HG02798 (cell line): ENCODE results near the gene SCML2.
"Not testable (repeated sequence)": the region's sequence is repeated elsewhere in the genome, so short reads cannot be mapped to it uniquely, and the experiment has no call there.

Experiments used
- ATAC-seq: cut with Tn5 transposase; IDR thresholded peaks from one replicate; pipeline ENCODE4 v1.9.1; 2021; ENCODE audit warnings: mild to moderate bottlenecking; ENCODE audit not compliant: unreplicated experiment, poor library complexity

Gene SCML2

GRCh38 chrX:18354369-18355223, at the start of gene SCML2:
Gene SCML2 (minus strand): TSS chrX:18354688. CDS start chrX:18334071, 20,617 bp downstream.
- ATAC-seq = peak; percentile 59

GRCh38 chrX:18401848-18402213, 47.3 kb upstream of the SCML2 start:
- ATAC-seq = no peak

DNA sequence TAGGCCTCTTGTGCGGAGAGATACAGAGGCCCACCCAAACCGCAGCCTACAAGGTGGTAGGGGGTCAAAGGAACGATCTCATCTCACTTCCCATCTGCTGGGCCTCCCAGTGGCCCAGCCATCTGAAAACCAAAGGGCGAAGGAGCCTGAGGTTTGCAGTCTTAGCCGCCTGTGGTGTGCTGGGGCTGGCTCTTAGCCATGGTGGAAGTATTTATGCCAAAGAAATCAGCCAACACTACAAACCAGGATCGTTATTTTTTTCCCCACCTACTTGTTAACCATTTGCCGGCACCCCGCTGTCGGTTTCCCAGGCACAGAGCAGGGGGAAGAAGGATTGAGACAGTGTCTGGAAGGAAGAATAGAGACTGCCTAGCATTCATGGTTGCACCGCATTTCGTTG, 40.0 kb upstream of the SCML2 start:
- no peak for ATAC-seq

GRCh38 chrX:18390941-18391538, 36.6 kb upstream of the SCML2 start:
- peak; percentile 44 for ATAC-seq

GRCh38 chrX:18389966-18390365, 35.5 kb upstream of the SCML2 start:
- no peak for ATAC-seq

DNA sequence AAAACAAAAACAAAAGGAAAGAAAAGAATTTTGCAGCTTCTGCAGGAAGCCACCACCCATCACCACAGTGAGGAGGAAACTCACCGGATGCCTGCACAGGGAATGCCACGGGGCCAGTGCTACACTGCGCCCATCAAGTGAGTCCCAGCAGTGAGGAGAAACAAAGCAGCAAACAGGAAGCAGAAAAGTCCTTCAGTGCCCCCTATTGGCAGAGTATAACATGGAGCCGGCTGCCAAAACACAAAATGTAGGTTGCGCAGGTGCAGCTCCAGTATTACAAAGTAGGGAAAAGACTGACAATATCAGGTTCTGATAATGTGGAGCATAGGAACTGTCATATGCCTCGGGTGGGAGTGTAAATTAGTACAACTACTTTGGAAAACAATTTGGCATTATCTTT, 23.3 kb upstream of the SCML2 start:
- ATAC-seq = no peak

DNA sequence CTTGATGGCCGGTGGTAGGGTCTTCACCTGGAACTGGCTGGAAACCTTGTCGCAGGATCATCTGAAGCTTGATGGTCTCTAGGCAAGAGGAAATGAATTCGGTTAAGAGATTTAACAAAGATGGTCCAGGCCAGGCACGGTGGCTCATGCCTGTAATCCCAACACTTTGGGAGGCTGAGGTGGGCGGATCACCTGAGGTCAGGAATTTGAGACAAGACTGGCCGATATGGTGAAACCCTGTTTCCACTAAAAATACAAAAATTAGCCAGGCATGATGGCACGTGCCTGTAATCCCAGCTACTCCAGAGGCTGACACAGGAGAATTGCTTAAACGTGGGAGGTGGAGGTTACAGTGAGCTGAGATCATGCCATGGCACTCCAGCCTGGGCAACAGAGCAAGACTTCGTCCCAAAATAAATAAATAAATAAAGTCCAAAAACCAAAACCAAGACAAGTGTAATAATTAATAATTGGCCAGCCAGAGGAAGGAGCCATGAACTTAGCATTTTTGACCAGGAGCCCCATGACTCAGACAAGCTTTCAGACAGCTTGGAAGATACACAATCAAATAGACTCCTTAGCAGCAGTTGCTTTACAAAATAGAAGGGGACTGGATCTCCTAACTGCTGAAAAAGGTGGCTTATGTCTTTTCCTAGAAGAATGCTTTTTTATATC, 20.8 kb upstream of the SCML2 start:
- ATAC-seq = not testable (repeated sequence)

- not testable (repeated sequence) for ATAC-seq
Observed at GRCh38 chrX:18369096-18369495, 14.6 kb upstream of the SCML2 start.

DNA sequence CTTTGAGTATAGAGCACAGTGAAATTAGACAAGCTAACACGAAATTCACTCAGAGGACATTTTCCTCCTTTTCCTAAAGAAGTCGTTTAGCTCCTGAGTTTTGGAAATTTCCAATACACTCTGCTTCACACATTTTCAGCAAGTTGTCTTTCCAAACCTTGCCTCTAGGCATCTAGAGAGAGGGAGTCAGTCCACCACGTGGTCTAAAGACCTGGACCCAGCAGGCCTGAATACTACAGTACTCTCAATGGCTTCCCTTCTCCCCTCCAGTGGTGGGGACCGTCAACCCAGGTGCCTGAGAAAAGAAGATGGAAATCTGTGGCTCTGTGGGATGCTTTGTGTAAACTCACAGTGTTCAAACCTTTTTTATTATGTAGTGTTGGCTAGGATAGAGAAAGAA, 13.9 kb upstream of the SCML2 start:
- no peak for ATAC-seq

DNA sequence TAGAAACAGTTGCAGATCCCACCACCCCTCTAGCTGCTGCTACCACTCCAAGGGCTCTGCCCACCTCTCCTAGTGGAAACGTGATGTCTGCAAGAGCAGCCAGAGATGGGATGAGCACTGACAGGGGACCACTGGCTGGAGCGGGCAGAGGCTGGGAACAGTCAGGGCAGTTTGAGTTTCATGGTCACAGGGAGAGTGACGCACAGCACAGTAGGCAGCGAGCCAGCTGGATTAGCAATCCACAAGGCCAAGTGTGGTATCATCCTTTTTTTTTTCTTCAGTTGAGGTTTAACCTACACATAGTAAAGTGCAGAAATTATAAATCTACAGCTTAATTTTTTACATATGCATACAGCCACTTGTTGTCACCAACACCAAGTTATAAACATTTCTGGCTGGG, 6.4 kb upstream of the SCML2 start:
- ATAC-seq = no peak

GRCh38 chrX:18353931-18354368, 538 bp downstream of the SCML2 start:
- ATAC-seq = peak; percentile 15

- no peak for ATAC-seq
Observed at GRCh38 chrX:18351784-18352183, 2.7 kb downstream of the SCML2 start.

- ATAC-seq = no peak
Observed at GRCh38 chrX:18348047-18348446, 6.4 kb downstream of the SCML2 start.

DNA sequence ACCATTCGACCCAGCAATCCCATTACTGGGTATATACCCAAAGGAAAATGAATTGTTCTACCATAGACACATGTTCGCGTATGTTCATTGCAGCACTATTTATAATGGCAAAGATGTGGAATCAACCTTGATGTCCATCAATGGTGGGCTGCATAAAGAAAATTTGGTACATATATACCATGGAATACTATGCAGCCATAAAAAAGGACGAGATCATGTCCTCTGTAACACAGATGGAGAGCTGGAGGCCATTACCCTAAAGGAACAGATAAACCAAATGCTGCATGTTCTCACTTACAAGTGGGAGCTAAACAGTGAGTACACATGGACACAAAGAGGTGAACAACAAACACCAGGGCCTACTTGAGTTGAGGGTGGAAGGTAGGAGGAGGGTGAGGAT, 45.1 kb downstream of the SCML2 start:
- ATAC-seq = no peak

GRCh38 chrX:18297251-18297650, 57.2 kb downstream of the SCML2 start:
- ATAC-seq = no peak

DNA sequence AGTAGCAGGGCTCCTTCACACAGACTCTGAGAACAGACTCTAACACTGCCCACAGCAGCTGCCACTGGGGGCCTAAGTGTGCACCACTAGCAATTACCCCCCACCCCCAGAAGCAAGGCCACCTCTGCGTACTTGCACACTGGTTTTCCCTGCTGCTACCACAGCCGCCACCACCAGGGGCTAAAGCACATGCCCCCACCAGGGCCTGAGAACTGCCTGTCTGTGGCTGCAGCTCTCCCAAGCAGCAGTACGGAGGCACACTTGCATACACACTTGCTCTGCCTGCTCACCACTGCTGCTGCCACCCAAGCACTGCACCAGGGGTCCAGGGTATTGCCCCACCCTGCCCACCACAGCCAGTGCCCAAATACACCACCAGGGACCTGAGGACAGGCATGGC, 59.6 kb downstream of the SCML2 start:
- ATAC-seq = no peak

GRCh38 chrX:18291006-18291545, 63.4 kb downstream of the SCML2 start:
- no peak for ATAC-seq

- ATAC-seq = no peak
Observed at GRCh38 chrX:18290200-18290599, 64.3 kb downstream of the SCML2 start.

- ATAC-seq = no peak
Observed at GRCh38 chrX:18288716-18289115, 65.8 kb downstream of the SCML2 start.

GRCh38 chrX:18286322-18286831, 68.1 kb downstream of the SCML2 start:
- no peak for ATAC-seq

- ATAC-seq = no peak
Observed at GRCh38 chrX:18278449-18278848, 76.0 kb downstream of the SCML2 start.
